ENCODE results near the gene CACNA1D.

The CACNA1D gene

DNA sequence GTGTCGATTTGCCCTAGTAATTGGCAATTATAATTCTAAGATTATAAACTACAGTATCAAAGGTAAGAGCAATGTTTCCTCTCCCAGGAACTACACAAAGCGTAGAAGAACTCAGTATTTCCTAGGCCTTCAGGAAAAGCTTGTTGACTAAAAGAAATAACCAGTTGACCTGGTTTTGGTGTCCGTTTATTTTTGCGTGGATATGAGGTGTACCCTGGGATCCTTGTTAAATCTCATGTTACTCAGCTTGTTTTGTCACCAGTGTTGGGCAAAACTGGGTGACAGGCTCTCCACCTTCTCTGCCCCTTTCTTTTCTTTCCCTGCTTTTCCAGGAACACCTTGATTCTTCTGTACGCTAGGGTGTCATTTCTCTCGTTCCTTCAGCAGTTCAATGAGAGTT is 97.2 kb downstream of the CACNA1D start:
- H3K27ac ChIP-seq, result no peak overlapping the region
- TF ChIP-seq ZFX (IDR thresholded peaks at IDR 0.05), result no peak
- TF ChIP-seq, protein P1, sequence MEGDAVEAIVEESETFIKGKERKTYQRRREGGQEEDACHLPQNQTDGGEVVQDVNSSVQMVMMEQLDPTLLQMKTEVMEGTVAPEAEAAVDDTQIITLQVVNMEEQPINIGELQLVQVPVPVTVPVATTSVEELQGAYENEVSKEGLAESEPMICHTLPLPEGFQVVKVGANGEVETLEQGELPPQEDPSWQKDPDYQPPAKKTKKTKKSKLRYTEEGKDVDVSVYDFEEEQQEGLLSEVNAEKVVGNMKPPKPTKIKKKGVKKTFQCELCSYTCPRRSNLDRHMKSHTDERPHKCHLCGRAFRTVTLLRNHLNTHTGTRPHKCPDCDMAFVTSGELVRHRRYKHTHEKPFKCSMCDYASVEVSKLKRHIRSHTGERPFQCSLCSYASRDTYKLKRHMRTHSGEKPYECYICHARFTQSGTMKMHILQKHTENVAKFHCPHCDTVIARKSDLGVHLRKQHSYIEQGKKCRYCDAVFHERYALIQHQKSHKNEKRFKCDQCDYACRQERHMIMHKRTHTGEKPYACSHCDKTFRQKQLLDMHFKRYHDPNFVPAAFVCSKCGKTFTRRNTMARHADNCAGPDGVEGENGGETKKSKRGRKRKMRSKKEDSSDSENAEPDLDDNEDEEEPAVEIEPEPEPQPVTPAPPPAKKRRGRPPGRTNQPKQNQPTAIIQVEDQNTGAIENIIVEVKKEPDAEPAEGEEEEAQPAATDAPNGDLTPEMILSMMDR (conservative IDR thresholded peaks at IDR 0.05), result no peak

DNA sequence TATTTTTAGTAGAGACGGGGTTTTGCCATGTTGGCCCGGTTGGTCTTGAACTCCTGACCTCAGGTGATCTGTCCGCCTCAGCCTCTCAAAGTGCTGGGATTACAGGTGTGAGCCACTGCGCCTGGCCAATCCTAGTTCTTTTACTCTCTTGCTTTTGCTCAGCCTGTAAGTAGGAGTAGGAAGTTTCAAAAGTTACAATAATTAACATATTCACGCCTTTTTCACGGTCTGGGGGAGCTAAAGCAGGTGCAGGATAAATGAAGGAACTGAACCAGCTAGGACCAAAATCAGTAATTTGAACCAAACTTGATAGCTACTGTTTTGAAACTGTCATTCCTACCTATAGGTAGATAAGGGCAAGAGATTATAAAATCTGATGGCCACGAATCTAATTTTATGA is 98.5 kb downstream of the CACNA1D start:
- TF ChIP-seq ZFX (IDR thresholded peaks at IDR 0.05), result no peak
- TF ChIP-seq, protein P1 (conservative IDR thresholded peaks at IDR 0.05), result no peak
- H3K27ac ChIP-seq, result no peak overlapping the region

DNA sequence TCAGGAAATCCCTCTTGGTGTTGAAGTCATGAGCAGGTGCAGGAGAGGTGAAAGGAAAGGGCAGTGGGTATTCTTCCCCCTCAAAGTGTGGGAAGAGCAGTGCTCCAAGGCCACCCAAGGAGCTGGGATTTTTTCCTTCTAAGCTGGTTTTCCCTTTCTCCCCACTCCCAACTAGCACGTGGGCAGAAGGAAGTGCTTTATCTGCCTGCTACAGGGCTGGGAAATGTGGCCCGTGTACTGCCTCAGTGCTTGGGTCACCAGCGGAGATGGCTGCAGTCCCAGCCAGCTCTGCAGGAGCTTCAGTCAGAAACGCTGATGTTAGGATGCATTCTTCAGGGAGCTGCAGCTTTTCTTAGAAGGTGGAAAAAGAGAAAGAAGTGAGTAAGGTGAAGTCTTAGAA is 99.2 kb downstream of the CACNA1D start:
- TF ChIP-seq, protein P1 (conservative IDR thresholded peaks at IDR 0.05), result no peak
- TF ChIP-seq ZFX (IDR thresholded peaks at IDR 0.05), result no peak
- no peak overlapping the region for H3K27ac ChIP-seq

DNA sequence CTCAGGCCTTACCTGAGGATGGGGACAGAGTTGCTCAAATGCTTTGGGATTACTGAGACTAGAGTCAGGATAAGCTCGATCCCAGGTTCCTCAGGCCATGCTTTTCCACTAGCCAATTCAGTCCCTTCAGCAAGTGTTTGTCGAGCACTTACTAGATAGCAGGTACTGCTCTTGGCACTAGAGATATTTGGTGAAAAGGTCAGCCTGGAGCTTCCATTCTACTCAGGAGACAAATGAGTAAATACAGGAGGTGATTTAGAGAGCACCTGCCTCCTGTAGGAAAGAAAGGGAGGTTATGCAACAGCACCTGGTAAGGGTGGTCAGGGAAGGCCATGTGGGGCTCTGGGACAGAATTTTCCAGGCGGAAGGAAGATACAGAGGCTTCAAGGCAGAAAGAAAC is 99.9 kb downstream of the CACNA1D start:
- TF ChIP-seq ZFX (IDR thresholded peaks at IDR 0.05), result no peak
- TF ChIP-seq, protein P1 (conservative IDR thresholded peaks at IDR 0.05), result no peak
- H3K27ac ChIP-seq, result no peak overlapping the region

DNA sequence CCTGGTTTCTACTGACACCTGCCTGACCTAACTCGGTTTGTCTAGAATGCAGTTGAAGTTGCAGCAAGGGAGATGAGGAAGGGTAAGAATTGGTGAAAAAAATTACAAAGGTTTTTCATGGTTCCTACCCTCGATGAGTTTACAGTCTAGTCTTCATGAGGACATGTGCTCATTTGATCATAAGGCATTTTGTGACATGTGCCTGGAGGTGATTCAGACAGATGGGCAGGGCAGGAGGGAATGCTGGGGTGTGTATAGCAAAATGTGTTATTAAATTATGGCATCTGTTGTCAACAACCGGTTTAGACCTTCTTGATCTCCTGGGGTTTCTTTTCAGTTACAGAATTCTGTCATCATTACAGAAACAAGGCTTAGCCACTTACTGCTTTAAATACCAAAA is 101.2 kb downstream of the CACNA1D start:
- H3K27ac ChIP-seq, result no peak overlapping the region
- TF ChIP-seq, protein P1 (conservative IDR thresholded peaks at IDR 0.05), result no peak
- TF ChIP-seq ZFX (IDR thresholded peaks at IDR 0.05), result no peak

DNA sequence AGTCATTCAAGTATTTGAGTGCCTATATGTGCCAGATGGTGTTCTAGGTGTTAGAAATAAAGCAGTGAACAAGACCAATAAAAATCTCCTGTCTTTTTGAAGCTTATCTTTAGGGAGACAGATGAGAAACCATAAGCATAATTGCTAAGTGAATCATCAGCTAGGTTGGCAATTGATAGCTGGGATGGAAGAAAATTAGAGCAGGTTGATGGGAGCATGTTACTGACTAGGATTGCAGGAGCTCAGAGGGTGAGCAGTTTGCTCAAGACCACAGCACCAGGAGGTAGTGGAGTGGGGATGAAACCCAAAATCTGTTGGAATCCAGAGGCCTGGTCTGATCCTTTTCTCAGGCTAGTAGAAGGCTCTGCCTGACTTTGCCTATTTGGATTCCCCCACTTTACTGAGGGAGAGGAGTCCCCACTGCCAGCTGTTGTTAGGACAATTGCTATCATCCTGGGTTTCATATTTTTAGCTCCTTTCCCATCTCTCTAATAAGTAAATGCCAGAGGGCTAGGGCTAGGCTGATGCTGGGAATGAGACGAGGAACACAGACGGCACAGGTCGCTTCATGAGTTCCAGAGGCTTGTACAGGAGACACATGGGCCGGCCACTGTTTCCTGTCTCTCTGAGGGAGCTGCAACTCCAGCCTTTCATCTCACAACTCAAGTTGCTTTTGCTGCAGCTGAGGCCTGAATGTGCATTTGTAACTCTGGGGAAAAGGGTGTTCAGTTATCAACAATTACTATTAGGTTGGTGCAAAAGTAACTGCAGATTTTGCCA is 102.9 kb downstream of the CACNA1D start:
- H3K27ac ChIP-seq, result no peak overlapping the region
- no peak for TF ChIP-seq ZFX (IDR thresholded peaks at IDR 0.05)
- TF ChIP-seq, protein P1 (conservative IDR thresholded peaks at IDR 0.05), result no peak

DNA sequence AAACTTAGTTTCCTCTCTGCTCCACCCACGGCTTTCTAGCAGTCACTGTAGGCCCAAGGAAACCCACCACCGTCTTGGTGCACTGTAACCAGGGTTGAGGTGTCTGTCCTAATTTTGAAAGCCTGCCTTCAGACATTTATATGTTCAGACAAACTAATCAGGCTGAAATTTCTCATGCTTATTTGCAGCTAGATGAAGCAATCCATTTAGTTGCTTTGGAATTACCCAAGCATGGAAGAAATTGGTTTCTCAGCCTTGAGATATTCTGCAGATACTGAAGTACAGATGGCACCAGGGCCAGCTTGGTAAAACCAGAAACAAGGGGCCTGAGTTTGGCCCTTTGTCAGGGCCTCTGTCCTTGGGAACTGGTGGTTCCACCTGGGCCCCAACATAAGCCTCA is 105.4 kb downstream of the CACNA1D start:
- TF ChIP-seq, protein P1 (conservative IDR thresholded peaks at IDR 0.05), result no peak
- TF ChIP-seq ZFX (IDR thresholded peaks at IDR 0.05), result no peak
- no peak overlapping the region for H3K27ac ChIP-seq

All from C4-2B (cell line).